Measurements from ENCODE around the gene TMEM131L.
A peak's percentile ranks its signal among the peaks of the same experiment; 100 is the strongest.

TMEM131L gene

GRCh38 chr4:153509724-153510123 lies 43.6 kb downstream of the TMEM131L start:
- no peak for DNase-seq

GRCh38 chr4:153510252-153511001 lies 44.3 kb downstream of the TMEM131L start:
- DNase-seq, result no peak

GRCh38 chr4:153511104-153511503 lies 44.9 kb downstream of the TMEM131L start:
- DNase-seq, result no peak

- no peak for DNase-seq
Observed at GRCh38 chr4:153512162-153512852, 46.1 kb downstream of the TMEM131L start.

- no peak for DNase-seq
Observed at GRCh38 chr4:153512952-153513500, 46.9 kb downstream of the TMEM131L start.

- DNase-seq, result no peak
Observed at GRCh38 chr4:153513596-153513995, 47.4 kb downstream of the TMEM131L start.

- DNase-seq, result no peak
Observed at GRCh38 chr4:153514001-153514526, 47.9 kb downstream of the TMEM131L start.

- no peak for DNase-seq
Observed at GRCh38 chr4:153514688-153515426, 48.7 kb downstream of the TMEM131L start.

- no peak for DNase-seq
Observed at GRCh38 chr4:153517159-153517558, 51.0 kb downstream of the TMEM131L start.

- DNase-seq, result peak; percentile 79
Observed at GRCh38 chr4:153518001-153518400, 51.8 kb downstream of the TMEM131L start.

GRCh38 chr4:153518637-153519389 lies 52.7 kb downstream of the TMEM131L start:
- DNase-seq, result peak; percentile 92

GRCh38 chr4:153519687-153520086 lies 53.5 kb downstream of the TMEM131L start:
- peak; percentile 90 for DNase-seq

- DNase-seq, result no peak
Observed at GRCh38 chr4:153520227-153520626, 54.1 kb downstream of the TMEM131L start.

- peak; percentile 91 for DNase-seq
Observed at GRCh38 chr4:153520801-153521329, 54.7 kb downstream of the TMEM131L start.

- DNase-seq, result no peak
Observed at GRCh38 chr4:153521478-153521877, 55.3 kb downstream of the TMEM131L start.

GRCh38 chr4:153521999-153522801 lies 56.0 kb downstream of the TMEM131L start:
- DNase-seq, result peak; percentile 67

GRCh38 chr4:153522802-153523094 lies 56.6 kb downstream of the TMEM131L start:
- DNase-seq, result peak; percentile 56

- no peak for DNase-seq
Observed at GRCh38 chr4:153523164-153523796, 57.1 kb downstream of the TMEM131L start.

- DNase-seq, result no peak
Observed at GRCh38 chr4:153523941-153524386, 57.8 kb downstream of the TMEM131L start.

- DNase-seq, result no peak
Observed at GRCh38 chr4:153524682-153525081, 58.5 kb downstream of the TMEM131L start.

GRCh38 chr4:153527690-153528089 lies 61.5 kb downstream of the TMEM131L start:
- DNase-seq, result no peak

Measured in OCI-M1 (cell line).